HG03097 (cell line): ENCODE data around the gene LRRC74A.
"Not testable (repeated sequence)": the region's sequence is repeated elsewhere in the genome, so short reads cannot be mapped to it uniquely, and the experiment has no call there.

Experiments used
- ATAC-seq: cut with Tn5 transposase; IDR thresholded peaks from one replicate; pipeline ENCODE4 v1.9.1; 2021; ENCODE audit not compliant: unreplicated experiment, low FRiP score

Gene LRRC74A

GRCh38 chr14:76883447-76883846, 57.2 kb downstream of the LRRC74A start:
- no peak for ATAC-seq

GRCh38 chr14:76884394-76884793, 58.2 kb downstream of the LRRC74A start:
- ATAC-seq = no peak

- ATAC-seq = no peak
These were observed 58.7 kb downstream of the LRRC74A start for GRCh38 chr14:76884853-76885276.

GRCh38 chr14:76887191-76887590, 61.0 kb downstream of the LRRC74A start:
- no peak for ATAC-seq

- no peak for ATAC-seq
These were observed 65.2 kb downstream of the LRRC74A start for GRCh38 chr14:76891391-76891790.

- ATAC-seq = no peak
These were observed 68.1 kb downstream of the LRRC74A start for GRCh38 chr14:76894308-76894707.

- not testable (repeated sequence) for ATAC-seq
These were observed 71.8 kb downstream of the LRRC74A start for GRCh38 chr14:76898006-76898405.

GRCh38 chr14:76900682-76901081, 74.5 kb downstream of the LRRC74A start:
- ATAC-seq = no peak

GRCh38 chr14:76901171-76902055, 75.2 kb downstream of the LRRC74A start:
- ATAC-seq = no peak

GRCh38 chr14:76902591-76902990, 76.4 kb downstream of the LRRC74A start:
- ATAC-seq = no peak

- no peak for ATAC-seq
These were observed 78.0 kb downstream of the LRRC74A start for GRCh38 chr14:76904100-76904739.

- ATAC-seq = peak; percentile 73
These were observed 78.7 kb downstream of the LRRC74A start for GRCh38 chr14:76904740-76905569.

GRCh38 chr14:76908834-76909233, 82.6 kb downstream of the LRRC74A start:
- no peak for ATAC-seq

GRCh38 chr14:76909266-76909665, 83.1 kb downstream of the LRRC74A start:
- ATAC-seq = no peak

- no peak for ATAC-seq
These were observed 84.2 kb downstream of the LRRC74A start for GRCh38 chr14:76910371-76910890.

- no peak for ATAC-seq
These were observed 85.3 kb downstream of the LRRC74A start for GRCh38 chr14:76911473-76911872.

- ATAC-seq = not testable (repeated sequence)
These were observed 88.4 kb downstream of the LRRC74A start for GRCh38 chr14:76914533-76915081.

- no peak for ATAC-seq
These were observed 90.0 kb downstream of the LRRC74A start for GRCh38 chr14:76916040-76916715.

- ATAC-seq = no peak
These were observed 91.0 kb downstream of the LRRC74A start for GRCh38 chr14:76917158-76917596.

- no peak for ATAC-seq
These were observed 91.6 kb downstream of the LRRC74A start for GRCh38 chr14:76917745-76918255.
